ENCODE measurements around the gene HCFC1R1.

DNA sequence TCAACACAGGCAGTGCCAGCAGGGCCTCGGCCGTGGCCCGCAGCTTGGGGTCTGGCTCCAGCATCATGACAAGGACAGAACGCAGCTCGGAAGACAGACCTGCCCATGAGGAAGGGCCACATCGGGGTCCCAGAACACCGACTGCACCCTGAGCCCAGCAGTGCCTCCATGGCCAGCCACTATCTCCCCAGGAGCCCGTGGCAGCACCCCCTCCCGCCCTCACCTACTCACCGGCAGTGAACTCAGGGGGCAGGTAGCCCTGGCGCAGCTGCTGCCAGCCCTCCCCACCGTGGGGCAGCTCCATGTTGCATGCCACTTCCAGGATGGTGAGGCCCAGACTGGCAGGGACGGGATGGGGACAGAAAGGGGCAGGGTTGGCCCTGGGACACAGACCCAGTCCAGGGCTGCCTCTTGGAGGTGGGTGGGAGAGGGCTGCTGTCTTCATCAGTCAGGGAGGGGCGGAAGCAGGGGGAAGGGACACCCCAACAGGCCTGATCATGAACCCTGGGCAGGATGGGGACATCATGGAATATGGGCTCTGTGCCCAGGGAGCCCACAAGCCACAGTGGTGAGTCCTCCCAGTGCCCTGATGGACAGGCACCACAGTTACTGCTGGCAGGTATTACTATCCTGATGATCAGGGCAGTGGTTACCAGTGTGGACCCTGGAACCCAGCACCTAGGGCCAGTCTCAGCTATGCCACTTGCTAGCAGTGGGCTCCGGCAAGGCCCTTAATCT, 49.3 kb downstream of the HCFC1R1 start:
- TF ChIP-seq POLR2A (IDR thresholded peaks at IDR 0.05; ENCODE audit: low read length) (no peak), GATA1 (IDR thresholded peaks at IDR 0.05; ENCODE audit: low read depth, low read length) (no peak)
